HUES6 (cell line): Measurements from ENCODE around the gene CCDC77.
"Not testable (repeated sequence)": the region's sequence is repeated elsewhere in the genome, so short reads cannot be mapped to it uniquely, and the experiment has no call there.

ENCODE experiments used
- H3K27ac ChIP-seq: 2 replicates; pipeline ENCODE4 v1.7.0; 2013; ENCODE audit warnings: low read depth, mild to moderate bottlenecking, low read length, inconsistent platforms
- H3K27me3 ChIP-seq: 2 replicates; pipeline ENCODE4 v1.6.1; 2013; ENCODE audit warnings: low read length; ENCODE audit not compliant: control insufficient read depth, insufficient read depth
- H3K36me3 ChIP-seq: 2 replicates; pipeline ENCODE4 v1.6.1; 2013; ENCODE audit warnings: low read length; ENCODE audit not compliant: control insufficient read depth, insufficient read depth
- H3K4me1 ChIP-seq: 2 replicates; pipeline ENCODE4 v1.6.1; 2013; ENCODE audit warnings: low read length; ENCODE audit not compliant: control insufficient read depth, insufficient read depth
- H3K4me3 ChIP-seq: 2 replicates; pipeline ENCODE4 v1.5.1; 2013; ENCODE audit warnings: low read depth, low read length
- H3K9ac ChIP-seq: one replicate; pipeline ENCODE4 v1.6.1; 2013; ENCODE audit warnings: mild to moderate bottlenecking, low read length
- H3K9me3 ChIP-seq: 2 replicates; pipeline ENCODE4 v1.6.1; 2013; ENCODE audit warnings: low read depth, low read length; ENCODE audit not compliant: control insufficient read depth, insufficient read depth

Gene CCDC77

DNA sequence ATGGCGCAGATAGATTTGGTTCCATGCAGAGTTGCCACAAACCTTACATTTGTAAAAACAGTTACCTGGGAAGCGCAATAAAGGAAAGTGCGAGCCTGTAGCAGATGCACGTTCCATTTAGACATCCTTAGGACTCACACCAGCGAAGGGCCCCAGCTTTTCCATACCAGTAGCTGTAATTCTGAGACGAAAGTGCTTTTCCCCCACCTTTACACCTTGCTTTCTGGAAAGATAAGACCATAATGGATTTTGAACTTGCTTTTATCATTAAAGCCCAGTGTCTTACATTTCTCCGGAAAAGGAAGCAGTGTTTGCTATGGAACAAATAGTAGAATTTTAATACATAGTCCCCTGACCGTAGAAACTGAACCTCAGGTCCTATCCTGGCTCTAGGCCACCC is 616 bp upstream of the CCDC77 start:
- H3K4me3 ChIP-seq, result peak overlapping the region; percentile 84
- peaks cover 8% of the 10 kb centered on the region; the same call in 1 of the 2 replicates for H3K4me1 ChIP-seq
- H3K9me3 ChIP-seq, result no peaks in the 10 kb centered on the region
- no peaks in the 10 kb centered on the region for H3K27me3 ChIP-seq
- no peak overlapping the region for H3K9ac ChIP-seq
- no peak overlapping the region for H3K27ac ChIP-seq
- H3K36me3 ChIP-seq, result peaks cover 3% of the 10 kb centered on the region

DNA sequence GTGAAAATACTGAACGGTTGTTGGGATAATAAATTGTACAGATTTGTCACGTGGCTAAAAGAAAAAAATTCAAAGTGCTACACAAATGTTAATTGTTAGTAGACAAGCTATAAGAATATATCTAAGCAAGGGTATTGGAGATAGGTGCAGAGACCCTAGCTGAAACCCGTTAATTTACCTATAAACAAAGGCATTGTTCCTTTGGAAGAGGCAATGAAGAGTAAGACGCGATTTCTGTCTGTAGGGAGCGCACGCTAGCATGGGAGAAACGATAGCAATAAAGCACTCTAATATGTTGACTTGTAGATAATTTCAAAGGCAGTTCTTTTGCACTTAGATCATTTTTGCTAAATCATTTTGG is 565 bp downstream of the CCDC77 start:
- peak overlapping the region; percentile 84 for H3K4me3 ChIP-seq
- H3K27ac ChIP-seq, result no peak overlapping the region

DNA sequence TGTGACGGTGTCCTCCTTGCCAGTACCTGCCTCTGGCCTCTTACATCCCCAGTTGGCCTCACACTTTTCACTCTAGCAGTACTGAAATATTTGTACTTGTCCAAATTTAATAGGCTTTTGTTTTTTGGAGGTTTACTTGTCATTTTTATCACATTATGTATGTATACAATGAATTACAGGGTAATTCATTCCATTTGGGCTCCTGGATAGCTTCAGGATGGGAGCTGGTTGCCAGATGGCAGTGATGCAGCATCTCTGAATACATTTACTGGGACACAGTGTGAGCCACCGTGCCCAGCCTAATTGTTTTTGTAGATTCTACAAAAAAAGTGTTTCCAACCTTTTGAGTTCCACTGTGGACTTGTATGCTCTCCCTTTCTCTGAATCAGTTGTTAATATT is 13.4 kb downstream of the CCDC77 start:
- no peak overlapping the region for H3K27ac ChIP-seq
- no peak overlapping the region for H3K9ac ChIP-seq
- H3K4me3 ChIP-seq, result no peak overlapping the region
- peaks cover 73% of the 10 kb centered on the region for H3K36me3 ChIP-seq
- H3K9me3 ChIP-seq, result no peaks in the 10 kb centered on the region
- no peaks in the 10 kb centered on the region for H3K27me3 ChIP-seq
- H3K4me1 ChIP-seq, result no peaks in the 10 kb centered on the region

More for the DNA sequence above, 565 bp downstream of the CCDC77 start:
- peaks cover 14% of the 10 kb centered on the region for H3K36me3 ChIP-seq
- no peaks in the 10 kb centered on the region for H3K9me3 ChIP-seq
- no peaks in the 10 kb centered on the region for H3K27me3 ChIP-seq
- H3K4me1 ChIP-seq, result peaks cover 8% of the 10 kb centered on the region; the same call in 1 of the 2 replicates
- H3K9ac ChIP-seq, result peak overlapping the region; percentile 79

GRCh38 chr12:418432-418831 is 17.0 kb downstream of the CCDC77 start:
- H3K9me3 ChIP-seq, result no peaks in the 10 kb centered on the region
- peaks cover 62% of the 10 kb centered on the region for H3K36me3 ChIP-seq
- no peak overlapping the region for H3K27ac ChIP-seq
- H3K9ac ChIP-seq, result no peak overlapping the region
- H3K4me3 ChIP-seq, result no peak overlapping the region
- no peaks in the 10 kb centered on the region for H3K27me3 ChIP-seq
- no peaks in the 10 kb centered on the region for H3K4me1 ChIP-seq

GRCh38 chr12:422526-422925 is 21.1 kb downstream of the CCDC77 start:
- peaks cover 56% of the 10 kb centered on the region for H3K36me3 ChIP-seq

GRCh38 chr12:435737-436136 is 34.3 kb downstream of the CCDC77 start:
- not testable (repeated sequence) for H3K9ac ChIP-seq, H3K27ac ChIP-seq, H3K4me1 ChIP-seq, H3K27me3 ChIP-seq, H3K9me3 ChIP-seq, H3K4me3 ChIP-seq
- H3K36me3 ChIP-seq, result peaks cover 89% of the 10 kb centered on the region

More at GRCh38 chr12:422526-422925, 21.1 kb downstream of the CCDC77 start:
- no peaks in the 10 kb centered on the region for H3K4me1 ChIP-seq
- no peaks in the 10 kb centered on the region for H3K27me3 ChIP-seq
- H3K9me3 ChIP-seq, result no peaks in the 10 kb centered on the region
- no peak overlapping the region for H3K9ac ChIP-seq
- no peak overlapping the region for H3K4me3 ChIP-seq
- no peak overlapping the region for H3K27ac ChIP-seq

- Histone ChIP-seq H3K4me1 (no peaks in the 10 kb centered on the region), H3K27me3 (no peaks in the 10 kb centered on the region), H3K9me3 (no peaks in the 10 kb centered on the region), H3K4me3 (no peak overlapping the region), H3K27ac (no peak overlapping the region), H3K36me3 (peaks cover 40% of the 10 kb centered on the region), H3K9ac (no peak overlapping the region)
These were observed 40.9 kb downstream of the CCDC77 start for GRCh38 chr12:442235-442884.

- no peak overlapping the region for H3K4me3 ChIP-seq
These were observed 45.7 kb downstream of the CCDC77 start for GRCh38 chr12:447141-447540.

DNA sequence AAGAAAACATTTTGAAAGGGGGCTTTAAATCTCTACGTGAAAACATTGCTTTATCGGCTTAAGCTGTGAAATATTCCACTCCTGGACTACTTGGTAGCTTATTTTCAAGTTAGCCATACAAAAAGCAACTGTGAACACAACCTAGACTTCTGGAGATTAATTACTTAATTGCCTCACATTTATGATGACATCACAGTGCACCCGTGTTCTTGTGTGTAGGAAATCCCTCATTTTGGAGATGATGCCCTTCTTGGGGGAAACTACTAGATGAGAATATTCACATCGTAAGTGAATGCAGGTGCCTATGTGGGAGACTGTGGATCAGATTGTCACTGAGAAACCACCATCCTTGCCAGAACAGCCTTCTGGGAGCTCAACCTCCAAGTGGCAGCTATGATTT is 47.8 kb downstream of the CCDC77 start:
- H3K27me3 ChIP-seq, result no peaks in the 10 kb centered on the region
- H3K36me3 ChIP-seq, result no peaks in the 10 kb centered on the region
- no peak overlapping the region for H3K27ac ChIP-seq
- no peaks in the 10 kb centered on the region for H3K4me1 ChIP-seq
- H3K4me3 ChIP-seq, result no peak overlapping the region
- no peak overlapping the region for H3K9ac ChIP-seq
- peaks cover 11% of the 10 kb centered on the region for H3K9me3 ChIP-seq

More at GRCh38 chr12:447141-447540, 45.7 kb downstream of the CCDC77 start:
- H3K9me3 ChIP-seq, result no peaks in the 10 kb centered on the region
- H3K27me3 ChIP-seq, result no peaks in the 10 kb centered on the region
- H3K27ac ChIP-seq, result no peak overlapping the region
- 0 out of 2 replicates have a peak, but pooled peaks cover under 1% of the 10 kb centered on the region for H3K36me3 ChIP-seq
- no peaks in the 10 kb centered on the region for H3K4me1 ChIP-seq
- no peak overlapping the region for H3K9ac ChIP-seq

DNA sequence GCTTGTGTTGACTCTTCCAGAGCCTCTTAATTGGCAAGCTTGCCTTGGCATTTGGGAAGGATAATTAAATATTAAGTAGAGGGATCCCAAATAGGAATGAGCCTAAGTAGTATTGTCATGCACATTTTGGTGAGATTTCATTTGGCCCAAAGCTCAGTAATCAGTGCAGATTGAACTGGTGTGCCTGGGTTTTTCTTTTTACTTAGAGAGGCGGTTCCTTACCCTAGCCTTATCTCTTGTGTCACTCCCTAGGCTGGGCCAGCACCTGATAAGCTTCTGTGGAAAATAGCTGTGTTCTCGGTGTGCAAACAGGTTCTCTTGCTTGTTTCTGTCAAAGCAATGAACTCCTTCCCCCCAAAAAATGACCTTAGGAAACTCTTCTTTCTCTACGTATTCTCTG is 49.0 kb downstream of the CCDC77 start:
- H3K4me3 ChIP-seq, result no peak overlapping the region
- no peak overlapping the region for H3K27ac ChIP-seq
- H3K36me3 ChIP-seq, result no peaks in the 10 kb centered on the region
- no peak overlapping the region for H3K9ac ChIP-seq
- H3K4me1 ChIP-seq, result no peaks in the 10 kb centered on the region
- H3K9me3 ChIP-seq, result peaks cover 11% of the 10 kb centered on the region
- no peaks in the 10 kb centered on the region for H3K27me3 ChIP-seq

- Histone ChIP-seq H3K27me3 (no peaks in the 10 kb centered on the region), H3K9ac (no peak overlapping the region), H3K36me3 (no peaks in the 10 kb centered on the region), H3K9me3 (peaks cover 11% of the 10 kb centered on the region), H3K4me1 (0 out of 2 replicates have a peak, but pooled peaks cover 3% of the 10 kb centered on the region), H3K4me3 (no peak overlapping the region), H3K27ac (no peak overlapping the region)
These were observed 51.3 kb downstream of the CCDC77 start for GRCh38 chr12:452667-453210.
